IPS-18c (cell line): ENCODE results near the gene USP20.

Experiments
- H3K4me3 ChIP-seq: 2 replicates; pipeline ENCODE4 v1.7.0; 2013; ENCODE audit warnings: low read depth, mild to moderate bottlenecking, low read length, moderate library complexity; ENCODE audit not compliant: insufficient read depth
- H3K9me3 ChIP-seq: one replicate; pipeline ENCODE4 v1.6.1; 2013; ENCODE audit warnings: mild to moderate bottlenecking, low read length, moderate library complexity; ENCODE audit not compliant: control insufficient read depth, insufficient read depth

Gene USP20

GRCh38 chr9:129815278-129815677 lies 20.0 kb upstream of the USP20 start:
- Histone ChIP-seq H3K4me3 (no peak overlapping the region), H3K9me3 (no peaks in the 10 kb centered on the region)

- Histone ChIP-seq H3K4me3 (no peak overlapping the region), H3K9me3 (no peaks in the 10 kb centered on the region)
Observed at GRCh38 chr9:129816501-129817435, 18.5 kb upstream of the USP20 start.

- no peaks in the 10 kb centered on the region for H3K9me3 ChIP-seq
- peak overlapping the region; percentile 58 for H3K4me3 ChIP-seq
Observed at GRCh38 chr9:129822898-129823541, 12.2 kb upstream of the USP20 start.

GRCh38 chr9:129823542-129823934 lies 11.7 kb upstream of the USP20 start:
- Histone ChIP-seq H3K9me3 (no peaks in the 10 kb centered on the region), H3K4me3 (peak overlapping the region; percentile 87)

GRCh38 chr9:129823935-129824601 lies 11.2 kb upstream of the USP20 start, which contains the start of gene TOR1A:
TOR1A (minus strand) TSS chr9:129824136; CDS start chr9:129824085, 51 bp downstream.
- Histone ChIP-seq H3K9me3 (no peaks in the 10 kb centered on the region), H3K4me3 (peak within 1 kb of the TSS; percentile 87)

GRCh38 chr9:129826344-129826743 lies 8.9 kb upstream of the USP20 start:
- Histone ChIP-seq H3K9me3 (no peaks in the 10 kb centered on the region), H3K4me3 (no peak overlapping the region)

GRCh38 chr9:129826759-129827158 lies 8.5 kb upstream of the USP20 start:
- no peaks in the 10 kb centered on the region for H3K9me3 ChIP-seq

GRCh38 chr9:129828051-129828450 lies 7.2 kb upstream of the USP20 start:
- Histone ChIP-seq H3K9me3 (no peaks in the 10 kb centered on the region), H3K4me3 (no peak overlapping the region)

More at GRCh38 chr9:129826759-129827158, 8.5 kb upstream of the USP20 start:
- no peak overlapping the region for H3K4me3 ChIP-seq

GRCh38 chr9:129828969-129829368 lies 6.3 kb upstream of the USP20 start:
- no peaks in the 10 kb centered on the region for H3K9me3 ChIP-seq
- H3K4me3 ChIP-seq: no peak overlapping the region

GRCh38 chr9:129832982-129833381 lies 2.3 kb upstream of the USP20 start:
- H3K9me3 ChIP-seq: no peaks in the 10 kb centered on the region

GRCh38 chr9:129834489-129835127 lies 650 bp upstream of the USP20 start:
- Histone ChIP-seq H3K4me3 (peak overlapping the region; percentile 93), H3K9me3 (no peaks in the 10 kb centered on the region)

More at GRCh38 chr9:129832982-129833381, 2.3 kb upstream of the USP20 start:
- no peak overlapping the region for H3K4me3 ChIP-seq

- H3K4me3 ChIP-seq: peak overlapping the region; percentile 93
- H3K9me3 ChIP-seq: no peaks in the 10 kb centered on the region
Observed at GRCh38 chr9:129835860-129836223, 584 bp downstream of the USP20 start.

- H3K9me3 ChIP-seq: no peaks in the 10 kb centered on the region
Observed at GRCh38 chr9:129836311-129837007, 1.2 kb downstream of the USP20 start.

GRCh38 chr9:129838707-129839259 lies 3.5 kb downstream of the USP20 start:
- Histone ChIP-seq H3K9me3 (no peaks in the 10 kb centered on the region), H3K4me3 (no peak overlapping the region)

More at GRCh38 chr9:129836311-129837007, 1.2 kb downstream of the USP20 start:
- H3K4me3 ChIP-seq: peak overlapping the region; percentile 93

GRCh38 chr9:129839324-129840023 lies 4.2 kb downstream of the USP20 start:
- no peak overlapping the region; the same call in 1 of the 2 replicates for H3K4me3 ChIP-seq
- no peaks in the 10 kb centered on the region for H3K9me3 ChIP-seq

- H3K4me3 ChIP-seq: no peak overlapping the region; the same call in 1 of the 2 replicates
- H3K9me3 ChIP-seq: no peaks in the 10 kb centered on the region
Observed at GRCh38 chr9:129840034-129840433, 4.8 kb downstream of the USP20 start.
